Measurements from ENCODE around the gene WNT1.

WNT1 gene

GRCh38 chr12:48998497-48999353 is 20.6 kb downstream of the WNT1 start:
- in situ Hi-C loops (cut with MboI; ENCODE audit: low sequenced_read_pairs): loop anchor here (10.0 kb wide), 1 partner anchor 144 kb away; the partner anchor contains the start of gene DDX23

DNA sequence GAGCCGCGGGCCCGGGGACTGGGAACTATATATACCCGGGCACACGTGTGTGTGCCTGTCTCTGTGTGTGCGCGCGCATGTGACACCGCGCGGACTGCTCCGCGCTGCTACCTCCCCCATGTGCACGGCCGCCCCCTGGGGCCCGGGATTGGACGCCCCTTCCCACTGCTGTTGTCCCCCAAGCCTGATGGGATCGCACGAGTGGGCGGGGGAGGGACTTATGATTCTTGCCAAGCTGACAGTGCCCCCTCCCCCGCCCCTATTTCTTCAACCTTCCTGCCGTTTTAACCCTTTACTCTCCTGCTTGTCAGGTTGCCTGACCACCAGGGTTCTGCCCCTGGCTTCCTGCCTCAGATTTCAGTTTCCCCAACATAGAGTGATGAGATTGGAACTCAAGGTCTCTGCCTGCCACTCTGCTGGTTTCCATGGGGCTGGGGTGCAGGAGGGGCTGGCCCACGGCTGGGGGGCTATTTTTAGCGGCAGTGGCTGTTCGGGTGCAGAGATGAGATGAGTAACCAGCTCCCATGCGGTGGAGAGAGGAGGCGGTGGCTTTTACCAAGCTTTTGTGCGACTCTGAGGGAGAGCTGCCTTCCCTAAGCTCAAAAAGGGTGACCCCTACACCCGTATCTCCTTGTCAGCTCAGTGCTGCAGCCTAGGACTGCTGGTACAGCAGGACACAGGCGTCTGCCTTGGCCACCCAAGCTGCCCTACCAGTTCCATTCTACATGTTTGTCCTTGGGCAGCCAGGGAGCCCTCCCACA is 21.4 kb downstream of the WNT1 start, which contains the start of gene DDN:
DDN (minus strand) TSS at position 5 of the 761 bp plus-strand sequence. CDS start 88 bp downstream, outside the sequence.
- in situ Hi-C loops (cut with MboI; ENCODE audit: low sequenced_read_pairs): loop anchor here (10.0 kb wide), 1 partner anchor 145 kb away; the partner anchor contains the start of gene DDX23

DNA sequence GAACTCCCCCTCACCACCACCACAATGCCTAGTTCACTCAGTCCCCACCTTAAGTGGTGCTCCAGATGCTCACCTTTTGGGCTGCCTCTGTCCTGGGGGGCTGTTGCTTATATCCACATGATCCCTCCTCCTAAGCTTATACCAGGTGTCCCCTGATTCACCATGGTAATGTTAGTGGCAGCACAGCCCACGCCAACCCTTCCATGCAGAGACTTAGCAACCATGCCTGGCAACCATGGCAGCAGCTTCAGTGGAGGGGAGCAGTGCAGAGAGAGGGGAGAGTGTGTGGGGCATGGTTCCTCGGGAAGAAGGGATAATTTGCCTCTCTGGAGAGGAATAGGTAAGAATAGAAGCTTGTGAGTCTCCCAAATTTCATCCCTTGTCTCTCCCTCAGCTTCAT is 22.2 kb downstream of the WNT1 start:
- in situ Hi-C loops (cut with MboI; ENCODE audit: low sequenced_read_pairs): no loop called here

GRCh38 chr12:49008943-49009342 is 30.8 kb downstream of the WNT1 start:
- in situ Hi-C loops (cut with MboI; ENCODE audit: low sequenced_read_pairs): no loop called here

GRCh38 chr12:49010092-49010668 is 32.1 kb downstream of the WNT1 start:
- in situ Hi-C loops (cut with MboI; ENCODE audit: low sequenced_read_pairs): no loop called here

- in situ Hi-C loops (cut with MboI; ENCODE audit: low sequenced_read_pairs): no loop called here
Measured at GRCh38 chr12:49012739-49013138, 34.6 kb downstream of the WNT1 start.

DNA sequence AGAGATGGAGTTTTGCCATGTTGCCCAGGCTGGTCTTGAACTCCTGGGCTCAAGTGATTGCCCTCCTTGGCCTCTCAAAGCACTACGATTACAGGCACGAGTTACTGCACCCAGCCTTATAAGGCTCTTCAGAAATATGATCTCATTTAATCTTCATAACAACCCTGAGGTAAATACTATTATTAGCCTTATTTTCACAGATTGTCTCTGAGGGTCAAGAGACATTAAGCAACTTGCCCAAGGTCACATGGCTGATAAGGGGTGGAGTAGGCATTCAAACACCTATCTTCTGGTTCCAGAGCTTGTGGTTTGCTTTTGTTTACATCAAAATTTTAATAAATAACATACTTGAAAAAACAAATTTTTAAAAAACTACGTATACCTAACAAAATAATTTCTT is 35.3 kb downstream of the WNT1 start:
- in situ Hi-C loops (cut with MboI; ENCODE audit: low sequenced_read_pairs): no loop called here

- in situ Hi-C loops (cut with MboI; ENCODE audit: low sequenced_read_pairs): no loop called here
Measured at GRCh38 chr12:49014547-49014946, 36.4 kb downstream of the WNT1 start.

DNA sequence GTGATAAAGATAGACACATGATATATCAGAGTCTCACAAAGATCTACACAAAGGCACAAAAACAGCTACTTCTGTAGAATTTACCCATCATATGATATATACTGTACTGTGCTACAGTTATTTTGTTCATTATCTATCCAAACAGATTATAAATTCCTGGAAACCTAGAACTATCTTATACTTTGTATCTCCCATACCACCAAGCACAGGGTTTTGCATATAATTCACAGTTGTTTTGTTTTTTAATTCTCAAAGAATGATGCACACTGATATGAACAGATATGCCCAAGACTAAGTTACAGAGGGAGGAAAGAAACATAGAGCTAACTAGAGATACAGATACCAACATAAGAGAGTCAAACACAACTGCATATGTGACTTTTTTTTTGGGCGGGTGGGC is 37.1 kb downstream of the WNT1 start:
- in situ Hi-C loops (cut with MboI; ENCODE audit: low sequenced_read_pairs): no loop called here

GRCh38 chr12:49017891-49018260 is 39.8 kb downstream of the WNT1 start:
- in situ Hi-C loops (cut with MboI; ENCODE audit: low sequenced_read_pairs): no loop called here

- in situ Hi-C loops (cut with MboI; ENCODE audit: low sequenced_read_pairs): no loop called here
Measured at GRCh38 chr12:49018261-49019119, 40.4 kb downstream of the WNT1 start, which contains the start of gene PRKAG1. TSS of gene PRKAG1 (minus strand) at chr12:49018776. CDS start at chr12:49018740, 36 bp downstream.

GRCh38 chr12:49019120-49019430 is 41.0 kb downstream of the WNT1 start:
- in situ Hi-C loops (cut with MboI; ENCODE audit: low sequenced_read_pairs): no loop called here

DNA sequence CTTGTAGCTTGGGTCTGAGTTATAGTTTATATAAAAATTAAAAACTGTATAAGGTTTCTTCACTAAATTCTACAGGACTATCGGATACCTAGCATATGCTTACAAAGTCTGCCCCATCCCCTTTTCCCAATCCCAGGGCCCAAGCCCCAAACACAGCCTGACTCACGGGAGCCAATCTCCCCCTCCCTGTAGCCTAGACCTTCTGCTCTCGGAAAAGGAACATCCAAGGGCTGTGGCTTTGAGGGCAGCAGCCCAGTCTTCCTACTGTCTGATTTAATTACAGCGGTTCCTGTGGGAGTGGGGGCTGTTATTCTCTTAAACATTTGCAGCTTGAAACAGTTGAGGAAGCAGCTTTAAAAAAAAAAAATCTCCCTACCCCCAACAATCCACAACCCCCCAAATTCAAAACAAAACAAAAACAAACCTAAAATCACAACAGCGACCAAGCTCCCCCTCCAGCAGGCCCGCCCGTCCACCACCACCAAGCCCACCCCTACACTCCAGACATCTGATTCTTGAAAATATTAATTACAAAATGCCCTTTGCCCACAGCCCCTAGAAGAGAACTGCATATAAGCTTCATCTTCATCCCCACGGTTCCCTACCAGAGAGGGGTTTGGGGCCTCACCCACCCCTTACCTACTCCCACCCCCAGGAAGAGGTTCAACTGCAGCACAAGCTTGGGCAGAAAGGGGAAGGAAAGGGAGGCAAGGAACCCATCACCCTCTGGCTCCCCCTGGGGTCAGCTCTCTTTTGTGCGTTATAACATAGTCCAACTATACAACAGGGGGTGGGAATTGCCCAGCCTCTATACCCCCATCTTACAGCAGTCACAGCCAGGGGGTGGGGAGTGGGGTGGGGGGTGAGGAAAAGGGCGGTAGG is 41.6 kb downstream of the WNT1 start:
- in situ Hi-C loops (cut with MboI; ENCODE audit: low sequenced_read_pairs): no loop called here

- in situ Hi-C loops (cut with MboI; ENCODE audit: low sequenced_read_pairs): no loop called here
Measured at GRCh38 chr12:49020441-49020840, 42.3 kb downstream of the WNT1 start.

DNA sequence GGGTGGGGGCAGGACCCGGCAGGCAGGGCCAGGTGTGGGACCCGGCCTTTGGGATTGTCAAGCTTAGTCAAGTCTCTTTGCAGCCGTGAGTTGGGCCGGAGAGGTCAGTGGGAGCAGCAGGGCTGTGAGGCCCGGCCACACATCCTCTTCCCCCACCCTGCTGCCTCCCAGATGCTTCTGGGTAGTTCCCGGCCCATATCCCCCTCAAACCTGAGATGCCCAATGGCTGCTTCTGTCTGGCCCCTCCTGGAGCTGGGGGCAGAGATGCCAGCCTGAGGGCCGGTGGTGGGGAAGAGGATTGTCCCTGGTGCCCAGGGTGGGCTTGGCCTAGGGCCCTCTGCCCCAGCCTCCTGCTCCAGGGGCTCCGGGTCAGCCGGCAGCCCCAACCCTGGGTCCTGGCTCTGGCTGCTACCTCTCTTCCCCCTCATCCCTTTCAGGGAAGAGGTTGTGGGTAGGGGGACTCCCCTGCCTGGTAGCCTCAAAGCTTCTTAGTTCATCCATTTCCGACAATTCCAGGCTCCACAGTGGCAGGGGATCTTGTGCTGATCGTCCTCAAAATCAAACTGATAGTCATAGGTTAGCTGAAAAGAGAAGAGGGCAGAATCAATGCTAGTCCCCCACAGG is 43.3 kb downstream of the WNT1 start:
- in situ Hi-C loops (cut with MboI; ENCODE audit: low sequenced_read_pairs): no loop called here

- in situ Hi-C loops (cut with MboI; ENCODE audit: low sequenced_read_pairs): no loop called here
Measured at GRCh38 chr12:49022558-49023178, 44.5 kb downstream of the WNT1 start.

DNA sequence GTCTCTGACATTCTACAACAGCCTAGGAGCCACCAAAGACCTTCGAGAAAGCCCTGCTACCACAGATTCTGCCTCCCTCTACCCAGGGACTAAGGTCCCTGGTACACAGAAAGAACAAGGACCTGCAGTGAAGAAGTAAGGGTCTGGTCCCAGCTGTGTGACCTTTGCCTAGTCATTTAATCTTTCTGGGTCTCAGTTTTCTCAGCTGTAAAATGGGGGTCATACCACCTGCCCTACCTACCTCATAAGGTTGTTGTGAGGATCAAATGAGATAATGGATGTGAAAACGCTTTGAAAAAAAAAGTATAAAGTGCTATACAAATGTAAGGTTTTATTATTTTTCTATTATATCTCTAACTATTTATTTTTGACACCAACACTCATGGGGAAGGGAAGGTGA is 45.7 kb downstream of the WNT1 start:
- in situ Hi-C loops (cut with MboI; ENCODE audit: low sequenced_read_pairs): no loop called here

DNA sequence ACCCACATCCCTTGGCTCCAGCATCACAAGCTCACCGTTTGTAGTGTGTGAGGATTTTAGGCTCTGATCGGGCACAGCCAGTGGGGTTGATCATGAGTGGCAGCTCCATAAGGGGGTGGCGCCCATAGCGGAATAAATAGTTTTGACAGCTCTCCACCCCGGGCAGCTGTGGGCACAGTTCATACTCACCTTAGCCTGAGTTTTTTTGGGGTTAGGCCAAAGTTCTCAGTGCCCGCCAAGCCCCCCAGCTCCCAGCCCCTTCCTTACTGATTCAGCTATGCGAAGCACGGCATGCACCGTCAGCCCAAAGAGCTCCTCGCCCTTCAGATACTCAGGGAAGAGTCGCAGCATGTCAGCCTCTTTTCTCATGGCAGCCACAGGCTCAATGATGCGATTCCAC is 46.4 kb downstream of the WNT1 start:
- in situ Hi-C loops (cut with MboI; ENCODE audit: low sequenced_read_pairs): no loop called here

DNA sequence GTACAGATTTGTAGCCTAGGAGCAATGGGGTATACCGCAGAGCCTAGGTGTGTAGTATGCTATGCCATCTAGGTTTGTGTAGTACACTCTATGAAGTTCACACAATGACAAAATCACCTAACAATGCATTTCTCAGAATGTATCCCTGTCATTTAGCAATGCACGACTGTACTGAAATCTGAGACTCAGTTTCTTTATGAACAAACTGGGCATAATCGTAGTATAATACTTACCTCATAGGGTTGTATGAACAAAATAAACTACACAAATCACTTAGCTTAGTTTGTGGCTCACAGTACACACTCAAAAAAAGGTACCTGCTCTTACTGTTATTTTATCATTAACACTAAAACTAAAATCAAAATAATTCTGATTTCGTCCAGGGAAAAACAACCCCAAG is 47.3 kb downstream of the WNT1 start:
- in situ Hi-C loops (cut with MboI; ENCODE audit: low sequenced_read_pairs): no loop called here

All from HL-60/S4 treated with phorbol 12-myristate 13-acetate at 8.2 ng/mL for 4 days and 3 days (cell line).